GM18867 (cell line): Measurements from ENCODE around the gene AP5M1.
"Not testable (repeated sequence)": the region's sequence is repeated elsewhere in the genome, so short reads cannot be mapped to it uniquely, and the experiment has no call there.

Experiments used
- ATAC-seq: cut with Tn5 transposase; IDR thresholded peaks from one replicate; pipeline ENCODE4 v1.9.1; 2021; ENCODE audit warnings: mild to moderate bottlenecking, moderate library complexity; ENCODE audit not compliant: unreplicated experiment

Gene AP5M1

DNA sequence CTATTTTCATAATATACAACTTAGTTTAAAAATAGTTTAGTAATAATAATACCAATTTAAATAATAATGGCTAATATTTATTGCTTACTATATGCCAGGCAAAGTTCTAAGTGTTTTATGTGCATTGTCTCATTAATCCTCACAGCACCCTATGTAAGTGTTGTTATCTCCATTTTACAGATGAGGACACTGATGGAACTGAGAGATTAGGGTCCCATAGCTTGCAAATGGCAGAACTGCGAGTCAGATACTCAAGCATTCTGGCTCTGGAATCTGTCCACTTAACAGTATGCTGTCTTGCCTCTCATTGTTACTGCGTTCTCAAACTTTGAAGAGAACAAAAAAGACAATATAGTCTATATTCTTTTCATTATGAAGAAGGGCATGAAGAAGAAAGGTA, 19.0 kb downstream of the AP5M1 start:
- no peak for ATAC-seq

DNA sequence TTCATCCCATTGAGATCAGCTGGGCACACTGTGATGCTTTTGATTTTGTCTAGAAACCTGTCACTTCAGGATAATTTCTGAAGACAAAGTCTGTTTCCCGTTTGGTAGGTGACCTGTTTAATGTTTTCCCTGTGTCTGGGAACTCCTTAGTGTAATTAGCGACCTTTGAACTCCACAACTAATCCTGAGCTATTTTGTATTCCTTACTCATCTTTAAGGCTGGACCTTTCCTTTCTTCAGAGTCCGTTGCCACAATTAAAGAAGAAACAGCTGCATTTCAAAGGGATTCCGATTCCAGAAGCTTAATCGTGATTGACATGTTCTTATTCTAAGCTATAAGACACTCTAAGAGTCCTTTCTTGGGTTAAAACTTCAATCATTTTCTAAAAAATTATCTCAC, 22.0 kb downstream of the AP5M1 start:
- no peak for ATAC-seq

DNA sequence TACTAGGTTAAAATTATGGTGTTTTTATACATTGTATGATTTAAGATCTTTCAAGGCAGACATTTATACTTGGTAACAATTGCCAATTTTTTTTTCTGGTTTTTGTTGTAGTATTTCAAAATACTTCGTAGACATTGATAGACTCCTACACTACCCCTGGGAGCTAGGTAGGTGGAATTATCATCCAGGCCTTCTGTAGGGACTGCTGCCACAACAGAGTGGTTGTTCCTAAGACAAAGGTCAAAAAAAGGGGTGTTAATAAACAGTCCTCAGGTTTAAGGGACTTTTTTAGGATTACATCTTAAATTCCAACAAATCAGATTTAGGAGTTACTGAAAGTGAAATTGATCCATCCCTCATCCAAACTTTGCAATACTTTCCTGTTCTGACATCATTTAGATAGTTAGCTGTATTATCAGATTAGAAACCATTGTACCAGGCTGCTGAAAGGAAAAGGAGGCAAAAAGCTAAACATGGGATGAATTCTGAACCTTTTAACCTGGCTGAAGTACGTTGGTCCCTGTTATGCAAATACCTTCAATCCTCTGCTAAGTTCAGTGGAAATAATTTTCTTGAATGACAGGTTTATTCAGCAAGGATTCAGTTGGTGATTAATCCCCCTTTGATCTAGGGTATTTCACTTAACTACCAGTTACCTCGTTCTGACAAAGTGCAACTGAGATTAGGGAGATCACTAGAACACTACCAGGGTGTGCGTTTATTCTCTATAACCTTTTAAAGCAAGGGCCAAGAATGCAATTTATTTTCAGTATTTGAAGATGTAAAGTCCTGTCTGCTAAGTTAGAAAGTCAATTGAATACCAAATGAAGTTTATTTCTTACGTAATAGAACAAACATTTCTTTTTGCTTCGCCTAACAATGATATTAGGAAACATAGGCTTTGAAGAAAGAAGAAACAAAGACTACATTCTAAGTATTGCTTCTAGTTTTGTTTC, 23.2 kb downstream of the AP5M1 start:
- no peak for ATAC-seq

DNA sequence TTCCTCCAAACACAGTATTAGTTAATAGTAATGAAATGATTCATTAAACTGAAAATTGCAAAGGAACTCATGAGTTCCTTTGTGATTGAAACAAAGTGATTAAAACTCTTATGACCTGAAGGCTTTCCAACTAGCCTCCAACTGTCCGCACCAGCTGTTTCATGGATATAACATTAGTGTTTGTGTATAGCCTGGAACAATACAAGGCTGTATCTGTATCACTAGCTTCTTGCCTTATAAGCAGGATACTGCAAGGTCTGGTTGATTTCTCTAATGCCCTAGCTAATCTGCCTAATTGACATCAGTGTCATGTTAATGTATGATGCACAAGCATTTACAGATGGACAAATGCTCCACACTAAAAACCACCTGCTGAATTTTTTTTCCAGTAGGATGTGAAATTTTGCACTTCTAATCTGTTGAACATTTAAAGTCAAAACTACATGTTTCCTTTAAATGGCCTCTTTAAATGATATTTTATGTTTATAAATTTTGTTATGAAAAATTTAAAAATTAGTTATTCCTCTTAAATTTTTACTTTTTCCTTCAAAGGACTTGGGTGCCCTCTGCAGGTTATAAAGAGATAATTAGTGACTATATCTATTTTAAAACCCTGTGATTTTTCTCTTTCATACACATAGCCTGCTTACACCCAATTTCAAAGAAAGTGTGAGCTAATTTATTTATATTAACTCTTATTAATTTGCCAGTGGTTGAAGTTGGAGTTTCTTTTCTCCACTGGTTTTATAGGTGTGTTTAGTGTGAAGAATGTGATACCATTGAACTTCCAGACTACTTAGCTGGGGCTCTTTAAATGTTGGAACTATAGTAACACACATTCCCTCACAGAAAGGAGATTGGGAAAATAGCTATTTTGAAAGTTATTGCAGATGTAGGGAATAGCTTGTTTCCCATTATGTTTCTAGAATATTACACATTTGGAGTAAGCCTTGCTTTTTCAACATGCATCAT, 25.4 kb downstream of the AP5M1 start:
- ATAC-seq: no peak

DNA sequence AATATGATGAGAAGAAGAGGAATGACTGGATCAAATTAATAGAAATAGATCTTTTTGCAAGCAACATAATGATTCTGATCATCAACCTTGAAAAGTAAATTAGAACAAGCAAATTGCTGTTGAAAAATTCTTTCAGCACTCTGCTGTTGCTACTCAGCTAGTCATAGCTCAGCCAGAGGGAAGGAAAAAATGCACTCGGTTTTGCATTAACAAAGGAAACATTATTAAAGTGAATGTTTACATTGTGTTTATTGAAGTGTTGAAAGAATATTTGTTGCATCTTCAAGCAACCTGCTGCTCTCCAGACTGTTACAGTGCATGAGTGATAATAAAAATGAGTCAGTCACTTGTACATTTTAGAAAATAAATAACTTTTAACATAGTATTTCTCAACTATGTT, 26.5 kb downstream of the AP5M1 start:
- ATAC-seq: no peak

DNA sequence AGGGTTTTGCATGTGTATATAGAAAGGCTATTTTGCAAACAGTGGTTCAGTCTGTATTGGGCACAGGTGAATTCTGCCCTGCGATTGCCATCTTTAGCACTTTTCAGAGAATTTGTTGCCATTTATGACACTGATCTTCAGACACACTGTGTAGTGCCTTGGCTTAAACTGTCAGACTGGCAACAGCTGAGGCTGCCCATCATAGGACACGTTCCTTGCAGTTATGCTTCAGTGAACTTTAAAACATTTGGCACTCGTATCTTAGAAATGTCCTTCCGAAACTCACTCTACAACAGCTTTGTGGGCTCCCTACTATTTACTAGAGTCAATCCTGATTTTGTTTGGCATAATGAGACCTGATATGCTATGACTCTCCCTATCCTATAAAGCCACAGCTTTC, 29.1 kb downstream of the AP5M1 start:
- no peak for ATAC-seq

DNA sequence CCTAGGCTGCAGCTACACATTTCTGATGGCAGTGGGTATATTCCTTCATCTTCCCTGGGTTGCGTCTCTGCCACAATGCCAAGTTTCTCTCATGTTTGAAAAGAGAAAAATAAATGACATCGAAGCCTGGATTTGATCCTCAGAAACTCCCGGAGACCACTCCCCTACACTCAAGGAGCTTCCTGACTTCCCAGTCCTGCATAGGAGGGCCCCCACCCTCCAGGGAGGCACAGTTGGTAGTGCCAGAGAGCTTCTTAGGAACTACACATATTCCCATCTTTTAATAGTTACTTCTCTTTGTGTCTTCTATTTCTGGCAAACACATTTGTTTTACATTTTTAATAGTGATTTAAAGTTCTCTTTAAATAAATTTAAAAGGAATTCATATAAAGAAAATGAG, 30.7 kb downstream of the AP5M1 start:
- no peak for ATAC-seq

DNA sequence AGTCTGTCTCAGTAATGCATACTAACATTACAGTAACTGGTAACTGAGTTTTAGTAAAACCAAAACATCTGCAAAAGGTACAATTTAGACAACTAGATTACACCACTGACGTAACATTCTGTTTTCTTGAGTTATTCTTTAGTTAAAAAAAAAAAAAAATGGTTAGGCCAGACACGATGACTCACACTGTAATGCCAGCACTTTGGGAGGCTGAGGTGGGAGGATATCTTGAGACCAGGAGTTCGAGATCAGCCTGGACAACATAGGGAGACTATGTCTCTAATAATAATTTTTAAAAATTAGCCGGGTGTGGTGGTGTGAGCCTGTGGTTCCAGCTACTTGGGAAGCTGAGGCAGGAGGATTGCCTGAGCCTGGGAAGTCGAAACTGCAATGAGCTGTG, 34.1 kb downstream of the AP5M1 start:
- no peak for ATAC-seq

DNA sequence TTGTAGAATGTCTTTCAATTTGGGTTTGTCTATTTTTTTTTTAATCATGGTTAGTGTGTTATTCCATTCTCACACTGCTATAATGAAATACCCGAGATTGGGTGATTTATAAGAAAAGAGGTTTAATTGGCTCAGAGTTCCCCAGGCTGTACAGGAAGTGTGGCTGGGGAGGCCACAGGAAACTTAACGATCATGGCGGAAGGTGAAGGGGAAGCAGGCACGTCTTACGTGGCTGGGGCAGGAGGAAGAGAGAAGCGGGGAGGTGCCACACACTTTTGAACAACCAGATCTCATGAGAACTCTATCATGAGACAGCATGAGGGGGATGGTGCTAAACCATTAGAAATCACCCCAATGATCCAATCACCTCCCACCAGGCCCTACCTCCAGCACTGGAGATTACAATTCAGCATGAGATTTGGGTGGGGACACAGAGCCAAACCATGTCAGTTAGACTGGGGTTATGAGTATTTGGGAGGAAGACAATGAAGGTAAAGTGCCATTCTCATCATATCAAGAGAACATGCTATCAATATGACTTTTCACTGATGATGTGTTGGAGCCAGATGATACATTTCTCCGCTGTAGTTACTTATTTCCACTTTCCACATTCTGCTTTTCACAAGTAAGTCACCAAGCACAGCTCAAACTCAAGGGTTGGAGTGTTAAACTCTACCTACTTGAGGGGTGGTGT, 45.8 kb downstream of the AP5M1 start:
- no peak for ATAC-seq

DNA sequence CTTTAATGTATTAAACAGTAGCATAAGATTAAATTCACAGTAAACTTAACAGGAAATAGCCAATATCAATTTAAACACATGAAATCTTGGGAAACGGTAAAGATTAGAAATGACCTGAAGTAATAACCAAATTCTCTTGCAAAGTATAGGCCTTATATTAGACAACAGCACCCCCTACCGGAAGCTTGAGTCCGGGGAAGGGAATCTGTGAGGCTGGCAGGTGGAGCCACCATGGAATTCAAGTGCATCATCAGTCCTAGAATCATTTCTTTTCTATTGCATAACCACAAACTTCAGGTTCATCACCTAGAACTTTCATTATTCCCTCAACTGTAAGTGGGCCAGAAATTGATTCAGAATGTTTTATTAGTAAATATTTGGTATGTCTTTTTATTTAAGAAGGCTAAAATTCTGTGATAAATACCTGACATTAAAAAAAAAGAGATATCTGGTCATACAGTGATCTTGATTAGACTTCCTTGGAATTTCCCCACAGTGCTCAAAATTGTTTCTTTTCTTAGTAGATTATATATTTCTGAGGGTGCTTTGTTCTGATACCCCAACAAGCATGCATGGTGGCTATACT, 48.6 kb downstream of the AP5M1 start:
- peak; percentile 80 for ATAC-seq

DNA sequence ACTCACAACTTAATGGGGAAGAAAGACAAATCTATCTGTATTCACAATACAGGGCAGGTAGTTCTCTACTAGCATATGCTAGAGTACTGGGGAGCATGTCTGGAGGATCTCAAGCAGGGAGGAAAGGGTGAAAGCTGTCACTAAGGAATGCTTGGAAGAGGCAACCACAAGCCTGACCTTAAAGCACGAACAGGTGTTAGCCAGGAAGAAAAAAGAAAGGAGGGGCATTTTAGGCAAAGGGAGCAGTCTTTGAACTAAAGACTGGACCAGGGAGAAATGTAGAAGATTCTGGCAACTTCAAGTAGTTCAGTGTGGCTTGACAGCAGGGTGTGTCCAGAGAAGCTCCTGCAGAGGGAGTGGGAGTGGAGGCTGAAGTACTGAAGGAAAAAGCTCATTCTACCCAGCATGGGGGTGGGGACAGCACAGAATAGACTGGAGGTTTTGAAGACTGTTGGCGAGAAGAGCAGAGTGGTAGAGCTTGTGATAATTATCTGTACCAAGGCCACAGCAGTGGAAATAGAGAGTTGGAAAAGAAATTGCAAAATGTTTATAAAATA, 50.9 kb downstream of the AP5M1 start:
- ATAC-seq: no peak

DNA sequence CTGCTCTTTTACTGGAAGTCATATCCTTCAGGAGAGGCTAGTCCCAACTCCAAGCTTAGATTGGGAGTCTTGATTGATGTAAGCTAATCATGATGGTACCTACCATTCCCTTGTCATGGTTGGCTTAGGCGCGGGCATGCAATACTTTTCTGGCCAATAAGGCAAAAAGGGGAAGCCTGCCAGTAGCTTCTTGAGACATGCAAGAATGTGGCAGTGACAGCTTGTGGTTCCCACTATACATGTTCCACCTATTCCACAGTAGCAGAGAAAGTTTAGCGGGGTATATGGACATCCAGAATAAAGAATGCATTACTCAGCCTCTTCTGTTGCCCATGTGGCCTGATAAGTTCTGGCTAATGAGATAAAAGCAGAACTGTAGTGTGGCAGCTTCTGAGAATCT, 55.0 kb downstream of the AP5M1 start:
- no peak for ATAC-seq

DNA sequence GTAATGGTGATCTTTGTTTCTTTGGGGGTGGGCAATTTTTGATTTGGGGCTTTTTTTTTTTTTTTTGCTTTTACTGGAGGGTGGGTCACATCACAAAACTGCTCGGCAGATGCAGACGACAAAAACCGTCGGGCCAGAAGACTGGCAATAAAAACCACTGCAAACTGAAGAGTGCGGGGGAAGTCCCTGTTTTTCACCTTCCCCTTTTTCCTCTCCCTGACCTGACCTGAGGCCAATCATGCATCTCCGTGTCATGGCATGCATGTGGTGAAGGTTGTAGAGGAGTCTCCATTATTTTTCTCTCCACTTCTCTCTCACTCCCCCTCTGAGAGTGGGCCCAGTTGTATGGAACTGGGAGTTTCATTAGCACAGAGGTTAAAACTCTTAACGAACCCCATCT, 57.5 kb downstream of the AP5M1 start:
- ATAC-seq: peak; percentile 86

DNA sequence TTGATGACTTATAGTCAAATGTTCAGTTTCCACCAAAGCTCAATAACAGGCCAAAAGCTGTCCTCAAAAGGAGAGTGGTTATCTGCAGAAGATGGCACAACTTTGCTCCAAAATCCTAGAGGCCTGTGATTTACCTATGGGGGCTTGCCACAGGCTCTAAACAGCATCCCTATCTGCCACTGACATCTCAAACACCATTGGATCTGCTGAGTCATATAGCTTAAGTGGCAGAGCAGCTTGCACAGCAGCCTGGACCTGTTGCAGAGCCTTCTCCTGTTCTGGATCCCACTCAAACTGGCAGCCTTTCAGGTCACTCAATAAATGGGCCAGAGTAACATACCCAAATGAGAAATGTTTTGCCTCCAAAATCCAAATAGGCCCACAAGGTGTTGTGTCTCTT, 61.1 kb downstream of the AP5M1 start:
- no peak for ATAC-seq

DNA sequence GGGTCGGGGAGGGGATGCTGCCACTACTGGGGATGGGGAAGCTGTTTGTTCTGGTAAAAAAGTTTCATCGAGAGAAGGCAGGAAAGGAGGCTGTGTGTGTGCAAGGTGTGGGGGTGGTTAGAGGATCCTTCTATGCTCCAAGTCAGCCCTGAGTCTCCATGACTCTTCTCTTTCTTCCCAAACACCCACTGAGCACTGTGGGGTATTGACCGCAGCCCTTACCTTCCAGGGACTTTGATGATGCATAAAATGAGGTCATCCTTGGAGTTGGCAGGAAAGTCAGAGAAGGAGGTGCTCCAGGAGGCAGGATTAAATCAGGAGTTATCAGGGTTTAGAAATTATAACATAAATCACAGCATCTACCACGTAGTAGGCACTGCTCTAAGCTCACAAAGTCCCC, 63.7 kb downstream of the AP5M1 start:
- not testable (repeated sequence) for ATAC-seq

DNA sequence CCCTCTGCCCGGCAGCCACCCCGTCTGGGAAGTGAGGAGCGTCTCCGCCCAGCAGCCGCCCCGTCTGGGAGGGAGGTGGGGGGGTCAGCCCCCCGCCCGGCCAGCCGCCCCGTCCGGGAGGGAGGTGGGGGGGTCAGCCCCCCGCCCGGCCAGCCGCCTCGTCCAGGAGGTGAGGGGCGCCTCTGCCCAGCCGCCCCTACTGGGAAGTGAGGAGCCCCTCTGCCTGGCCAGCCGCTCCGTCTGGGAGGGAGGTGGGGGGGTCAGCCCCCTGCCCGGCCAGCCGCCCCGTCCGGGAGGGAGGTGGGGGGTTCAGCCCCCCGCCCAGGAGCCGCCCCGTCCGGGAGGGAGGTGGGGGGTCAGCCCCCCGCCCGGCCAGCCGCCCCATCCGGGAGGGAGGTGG, 65.0 kb downstream of the AP5M1 start:
- ATAC-seq: not testable (repeated sequence)

DNA sequence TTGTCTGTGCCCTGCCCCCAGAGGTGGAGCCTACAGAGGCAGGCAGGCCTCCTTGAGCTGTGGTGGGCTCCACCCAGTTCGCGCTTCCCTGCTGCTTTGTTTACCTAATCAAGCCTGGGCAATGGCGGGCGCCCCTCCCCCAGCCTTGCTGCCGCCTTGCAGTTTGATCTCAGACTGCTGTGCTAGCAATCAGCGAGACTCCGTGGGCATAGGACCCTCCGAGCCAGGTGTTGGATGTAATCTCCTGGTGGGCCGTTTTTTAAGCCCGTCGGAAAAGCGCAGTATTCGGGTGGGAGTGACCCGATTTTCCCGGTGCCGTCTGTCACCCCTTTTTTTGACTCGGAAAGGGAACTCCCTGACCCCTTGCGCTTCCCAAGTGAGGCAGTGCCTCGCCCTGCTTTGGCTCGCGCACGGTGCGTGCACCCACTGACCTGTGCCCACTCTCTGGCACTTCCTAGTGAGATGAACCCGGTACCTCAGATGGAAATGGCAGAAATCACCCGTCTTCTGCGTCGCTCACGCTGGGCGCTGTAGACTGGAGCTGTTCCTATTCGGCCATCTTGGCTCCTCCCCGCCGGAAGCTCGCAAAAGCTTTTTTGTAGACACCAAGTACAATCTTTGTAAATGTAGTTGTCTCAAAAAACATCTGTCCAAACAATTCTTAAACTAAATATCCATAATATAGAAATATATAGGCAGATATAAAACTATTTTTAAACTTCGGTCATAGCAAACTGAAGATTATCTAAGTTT, 75.0 kb downstream of the AP5M1 start:
- ATAC-seq: not testable (repeated sequence)

DNA sequence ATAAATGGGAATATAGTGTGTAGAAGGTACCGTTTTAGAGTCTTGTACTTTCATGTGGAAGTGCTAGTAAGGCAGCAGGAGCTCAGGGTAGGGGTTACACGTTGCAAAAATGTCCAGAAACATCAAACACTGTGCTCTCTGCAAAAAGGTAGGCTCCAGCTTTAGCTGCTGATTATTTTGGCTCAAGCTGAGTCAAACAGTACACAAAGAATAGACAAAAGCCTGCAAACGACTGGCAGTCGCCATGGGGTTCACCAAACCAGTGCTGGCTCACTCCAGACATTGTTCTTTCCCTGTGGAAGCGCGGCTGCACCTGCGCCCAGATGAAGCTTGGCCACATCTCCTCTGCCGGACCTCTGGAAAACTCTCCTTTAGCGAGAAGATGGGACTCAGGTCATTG, 76.3 kb downstream of the AP5M1 start:
- ATAC-seq: no peak

DNA sequence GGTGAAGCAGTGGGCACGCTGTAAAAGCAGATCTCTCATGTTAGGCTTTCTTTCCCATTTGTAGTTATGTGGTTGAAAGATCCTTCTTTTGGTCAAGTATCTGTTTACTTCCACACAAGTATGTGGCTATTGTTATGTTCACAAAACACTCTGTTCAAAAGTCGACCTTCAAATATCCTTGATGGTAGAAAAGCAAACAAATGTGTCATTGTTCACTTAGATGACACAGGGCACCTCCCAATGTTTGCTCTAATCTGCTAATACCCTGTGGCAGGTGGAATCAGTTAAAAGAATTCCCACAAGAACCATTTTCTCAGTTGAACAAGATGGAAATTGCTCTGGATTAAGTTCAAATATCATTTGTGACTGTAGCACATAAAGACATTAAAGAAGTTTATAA, 78.0 kb downstream of the AP5M1 start:
- ATAC-seq: no peak
